ENCODE data around the gene VEZT.

Gene VEZT, protein sequence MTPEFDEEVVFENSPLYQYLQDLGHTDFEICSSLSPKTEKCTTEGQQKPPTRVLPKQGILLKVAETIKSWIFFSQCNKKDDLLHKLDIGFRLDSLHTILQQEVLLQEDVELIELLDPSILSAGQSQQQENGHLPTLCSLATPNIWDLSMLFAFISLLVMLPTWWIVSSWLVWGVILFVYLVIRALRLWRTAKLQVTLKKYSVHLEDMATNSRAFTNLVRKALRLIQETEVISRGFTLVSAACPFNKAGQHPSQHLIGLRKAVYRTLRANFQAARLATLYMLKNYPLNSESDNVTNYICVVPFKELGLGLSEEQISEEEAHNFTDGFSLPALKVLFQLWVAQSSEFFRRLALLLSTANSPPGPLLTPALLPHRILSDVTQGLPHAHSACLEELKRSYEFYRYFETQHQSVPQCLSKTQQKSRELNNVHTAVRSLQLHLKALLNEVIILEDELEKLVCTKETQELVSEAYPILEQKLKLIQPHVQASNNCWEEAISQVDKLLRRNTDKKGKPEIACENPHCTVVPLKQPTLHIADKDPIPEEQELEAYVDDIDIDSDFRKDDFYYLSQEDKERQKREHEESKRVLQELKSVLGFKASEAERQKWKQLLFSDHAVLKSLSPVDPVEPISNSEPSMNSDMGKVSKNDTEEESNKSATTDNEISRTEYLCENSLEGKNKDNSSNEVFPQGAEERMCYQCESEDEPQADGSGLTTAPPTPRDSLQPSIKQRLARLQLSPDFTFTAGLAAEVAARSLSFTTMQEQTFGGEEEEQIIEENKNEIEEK

DNA sequence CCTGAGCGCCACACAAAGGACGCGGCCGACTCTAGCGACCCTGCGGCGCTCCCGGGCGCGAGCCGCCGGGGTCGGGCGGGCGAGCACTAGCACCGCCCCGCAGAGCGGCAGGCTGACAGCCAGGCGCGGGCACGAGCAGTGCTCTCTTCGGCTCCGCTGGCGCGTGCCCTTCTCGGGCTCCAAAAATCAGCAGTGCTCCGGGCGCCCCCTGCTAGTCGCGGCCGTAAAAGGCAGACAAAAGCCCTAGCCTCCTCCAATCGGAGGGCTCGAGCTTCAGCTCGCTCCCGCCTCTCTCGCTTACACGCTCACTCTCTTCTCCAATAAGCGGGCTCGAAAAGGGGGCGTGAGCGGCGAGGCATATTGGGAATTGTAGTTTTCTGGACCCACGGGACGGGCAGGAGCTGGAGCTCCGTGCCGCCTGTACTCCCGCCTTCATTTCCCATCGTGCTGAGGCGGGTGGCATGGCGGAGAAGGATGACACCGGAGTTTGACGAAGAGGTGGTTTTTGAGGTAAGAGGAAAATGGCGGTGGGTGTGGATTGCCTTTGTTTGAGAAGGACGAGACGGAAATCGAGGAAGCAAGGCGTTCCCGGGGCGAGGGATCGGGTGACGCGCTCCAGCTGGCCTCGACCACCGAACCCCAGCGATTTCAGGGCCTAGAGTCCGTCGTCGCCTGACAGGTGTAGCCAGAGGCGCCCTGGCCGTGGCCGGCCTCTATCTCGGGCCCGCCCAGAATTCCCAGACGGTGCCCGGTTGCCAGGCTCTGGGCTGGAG is at the start of gene VEZT, which contains the start of gene FGD6:
Gene VEZT, plus strand, starts transcription at position 431 of the 773 bp plus-strand sequence. Its CDS starts 44 bp downstream, at position 475.
Gene FGD6, minus strand, starts transcription at position 91 of the 773 bp plus-strand sequence. CDS start 227 bp downstream, outside the sequence.
- no peaks in the 10 kb centered on the region for H3K9me3 Mint-ChIP-seq
- H3K4me1 Mint-ChIP-seq, result peaks cover 28% of the 10 kb centered on the region
- DNase-seq (peak; percentile 97 to 99), ATAC-seq (peak; percentile 95)
- peak within 1 kb of the TSS; percentile 89 to 98 for H3K4me3 Mint-ChIP-seq
- peaks cover 10% of the 10 kb centered on the region for H3K27me3 Mint-ChIP-seq
- peak within 1 kb of the TSS; percentile 95 to 98 for H3K27ac Mint-ChIP-seq

- no peak for ATAC-seq
- no peak overlapping the region for H3K4me3 Mint-ChIP-seq
- no peak for DNase-seq
Measured at GRCh38 chr12:95168746-95169145, 48.9 kb upstream of the VEZT start.

DNA sequence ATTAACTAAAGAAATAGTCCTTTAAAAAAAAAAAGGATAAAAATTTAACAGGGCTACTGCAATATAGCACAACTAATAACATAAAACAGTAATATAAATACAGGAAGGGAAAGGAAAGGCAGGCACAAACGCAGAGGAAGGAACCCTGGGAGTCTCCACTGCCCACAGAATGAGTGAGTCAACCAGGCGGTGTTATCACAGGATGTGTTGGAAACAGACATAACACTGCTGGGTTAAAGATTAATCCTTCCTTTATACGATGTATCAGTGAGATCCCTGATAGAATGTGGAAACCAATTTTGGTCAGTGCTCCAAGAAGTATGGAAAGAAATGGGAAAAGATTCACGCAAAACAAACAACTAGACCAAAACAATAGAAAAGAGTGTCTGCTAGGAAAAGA is 48.2 kb upstream of the VEZT start:
- H3K4me3 Mint-ChIP-seq, result no peak overlapping the region
- no peaks in the 10 kb centered on the region for H3K27me3 Mint-ChIP-seq
- ATAC-seq, result no peak
- H3K4me1 Mint-ChIP-seq, result no peaks in the 10 kb centered on the region
- no peak for DNase-seq
- H3K27ac Mint-ChIP-seq, result peak overlapping the region in 1 of 2 donors; percentile 36
- H3K9me3 Mint-ChIP-seq, result no peaks in the 10 kb centered on the region

More at GRCh38 chr12:95168746-95169145, 48.9 kb upstream of the VEZT start:
- H3K4me1 Mint-ChIP-seq, result no peaks in the 10 kb centered on the region
- H3K27me3 Mint-ChIP-seq, result no peaks in the 10 kb centered on the region
- H3K27ac Mint-ChIP-seq, result no peak overlapping the region
- no peaks in the 10 kb centered on the region for H3K9me3 Mint-ChIP-seq

DNA sequence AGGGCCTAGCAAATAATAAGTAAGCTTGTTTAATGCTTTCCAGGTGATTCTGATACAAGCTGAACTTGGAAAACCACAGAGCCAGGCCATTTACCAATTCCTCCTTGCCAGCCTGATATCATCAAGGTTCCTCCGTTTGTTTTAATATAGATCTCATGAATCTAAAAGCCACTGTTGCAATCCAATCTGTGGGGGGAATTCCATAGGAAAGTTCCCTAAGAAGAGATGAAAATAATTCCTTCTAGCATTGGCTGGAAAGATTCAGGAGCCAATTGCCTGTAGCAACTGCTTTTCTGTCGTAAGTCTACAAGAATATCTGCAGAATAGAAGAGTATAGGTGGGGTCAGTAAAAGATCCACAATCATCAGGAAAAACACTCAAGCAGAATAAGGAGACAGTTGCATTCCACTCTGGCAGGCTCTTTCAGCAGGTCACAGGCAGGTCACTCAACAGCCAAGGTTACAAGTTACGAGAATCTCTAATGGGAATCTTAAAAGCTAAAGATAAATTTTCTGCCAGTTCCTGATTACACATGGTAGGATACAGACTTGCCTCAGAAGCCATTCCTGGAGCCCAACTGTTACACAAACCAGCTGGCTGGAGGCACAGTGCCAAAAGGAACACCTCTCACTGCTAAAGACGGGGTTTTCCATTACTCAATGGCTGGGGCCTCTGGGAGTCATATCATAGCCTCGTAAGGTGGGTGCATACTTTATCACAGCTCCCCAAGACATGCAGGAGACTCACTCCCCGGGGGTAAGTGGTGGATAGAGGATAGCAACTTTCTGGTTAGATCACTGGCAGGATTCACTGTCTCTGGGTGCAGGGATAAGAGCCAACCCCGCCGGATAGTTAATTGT is 44.0 kb upstream of the VEZT start:
- ATAC-seq (no peak), DNase-seq (no peak)
- no peak overlapping the region for H3K4me3 Mint-ChIP-seq
- H3K27ac Mint-ChIP-seq, result no peak overlapping the region
- no peaks in the 10 kb centered on the region for H3K27me3 Mint-ChIP-seq
- no peaks in the 10 kb centered on the region for H3K9me3 Mint-ChIP-seq
- H3K4me1 Mint-ChIP-seq, result no peaks in the 10 kb centered on the region

GRCh38 chr12:95177201-95177768 is 40.3 kb upstream of the VEZT start:
- Mint-ChIP-seq H3K27ac (no peak overlapping the region), H3K9me3 (no peaks in the 10 kb centered on the region)

GRCh38 chr12:95178136-95178535 is 39.5 kb upstream of the VEZT start:
- no peak for DNase-seq
- Mint-ChIP-seq H3K27ac (no peak overlapping the region), H3K4me3 (no peak overlapping the region), H3K27me3 (no peaks in the 10 kb centered on the region), H3K9me3 (no peaks in the 10 kb centered on the region), H3K4me1 (no peaks in the 10 kb centered on the region)
- ATAC-seq, result no peak

More at GRCh38 chr12:95177201-95177768, 40.3 kb upstream of the VEZT start:
- no peaks in the 10 kb centered on the region for H3K27me3 Mint-ChIP-seq
- H3K4me3 Mint-ChIP-seq, result no peak overlapping the region
- DNase-seq (no peak), ATAC-seq (no peak)
- H3K4me1 Mint-ChIP-seq, result no peaks in the 10 kb centered on the region

- ATAC-seq (no peak), DNase-seq (no peak)
- Mint-ChIP-seq H3K4me3 (no peak overlapping the region), H3K4me1 (no peaks in the 10 kb centered on the region), H3K27ac (no peak overlapping the region), H3K27me3 (no peaks in the 10 kb centered on the region), H3K9me3 (no peaks in the 10 kb centered on the region)
Measured at GRCh38 chr12:95179011-95179410, 38.6 kb upstream of the VEZT start.

DNA sequence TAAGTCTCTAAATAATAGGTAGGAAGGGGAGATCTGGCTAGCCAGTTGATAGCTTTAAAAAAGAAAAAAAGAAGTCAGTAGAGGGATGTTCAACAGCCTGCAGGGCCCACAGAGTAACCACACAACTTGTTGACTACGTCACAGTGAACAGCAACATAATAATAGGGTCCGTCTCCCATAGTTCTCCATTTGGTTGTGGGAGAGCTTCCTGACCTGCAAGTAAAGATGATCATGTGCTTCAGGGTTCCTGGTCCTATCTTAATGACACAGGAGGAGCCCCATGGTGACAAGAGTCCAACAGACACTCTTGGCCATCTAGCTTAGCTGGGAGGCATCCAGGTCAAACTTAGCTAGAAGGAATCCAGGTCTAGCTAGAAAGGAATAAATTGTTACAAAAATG is 36.5 kb upstream of the VEZT start:
- ATAC-seq (no peak), DNase-seq (no peak)
- no peaks in the 10 kb centered on the region for H3K27me3 Mint-ChIP-seq

GRCh38 chr12:95182868-95183415 is 34.7 kb upstream of the VEZT start:
- no peaks in the 10 kb centered on the region for H3K9me3 Mint-ChIP-seq
- ATAC-seq (peak; percentile 43), DNase-seq (peak in 1 of 2 donors; percentile 10)
- no peaks in the 10 kb centered on the region for H3K4me1 Mint-ChIP-seq
- no peaks in the 10 kb centered on the region for H3K27me3 Mint-ChIP-seq
- H3K4me3 Mint-ChIP-seq, result no peak overlapping the region
- H3K27ac Mint-ChIP-seq, result peak overlapping the region in 1 of 2 donors; percentile 27

More for the DNA sequence above, 36.5 kb upstream of the VEZT start:
- Mint-ChIP-seq H3K4me1 (no peaks in the 10 kb centered on the region), H3K9me3 (no peaks in the 10 kb centered on the region), H3K4me3 (no peak overlapping the region), H3K27ac (no peak overlapping the region)

GRCh38 chr12:95184121-95184520 is 33.5 kb upstream of the VEZT start:
- Mint-ChIP-seq H3K27me3 (no peaks in the 10 kb centered on the region), H3K27ac (no peak overlapping the region), H3K4me1 (no peaks in the 10 kb centered on the region), H3K4me3 (no peak overlapping the region), H3K9me3 (no peaks in the 10 kb centered on the region)
- DNase-seq (no peak), ATAC-seq (no peak)

GRCh38 chr12:95185072-95185471 is 32.5 kb upstream of the VEZT start:
- no peak overlapping the region for H3K27ac Mint-ChIP-seq
- no peaks in the 10 kb centered on the region for H3K9me3 Mint-ChIP-seq
- H3K4me3 Mint-ChIP-seq, result no peak overlapping the region
- no peak for DNase-seq
- H3K4me1 Mint-ChIP-seq, result no peaks in the 10 kb centered on the region
- ATAC-seq, result no peak
- no peaks in the 10 kb centered on the region for H3K27me3 Mint-ChIP-seq

DNA sequence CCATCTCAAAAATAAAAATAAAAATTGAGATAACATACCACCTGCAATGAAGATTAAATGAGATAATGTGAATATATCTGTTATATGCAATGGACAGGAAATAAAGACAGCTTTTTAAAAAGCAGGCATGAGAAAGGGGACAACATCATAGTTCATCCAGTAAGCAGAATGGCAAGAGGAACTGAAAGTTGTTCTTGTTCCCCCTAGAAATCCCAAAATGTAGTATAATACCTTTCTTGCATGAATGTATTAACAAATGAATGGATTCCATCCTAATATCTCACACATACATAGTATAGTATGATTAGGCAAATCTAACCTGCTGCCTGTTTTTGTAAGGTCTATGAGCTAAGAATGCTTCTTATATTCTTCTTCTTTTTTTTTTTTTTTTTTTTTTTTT is 31.8 kb upstream of the VEZT start:
- H3K9me3 Mint-ChIP-seq, result no peaks in the 10 kb centered on the region
- DNase-seq (no peak), ATAC-seq (no peak)
- H3K27ac Mint-ChIP-seq, result no peak overlapping the region
- H3K27me3 Mint-ChIP-seq, result no peaks in the 10 kb centered on the region
- H3K4me3 Mint-ChIP-seq, result no peak overlapping the region
- no peaks in the 10 kb centered on the region for H3K4me1 Mint-ChIP-seq

DNA sequence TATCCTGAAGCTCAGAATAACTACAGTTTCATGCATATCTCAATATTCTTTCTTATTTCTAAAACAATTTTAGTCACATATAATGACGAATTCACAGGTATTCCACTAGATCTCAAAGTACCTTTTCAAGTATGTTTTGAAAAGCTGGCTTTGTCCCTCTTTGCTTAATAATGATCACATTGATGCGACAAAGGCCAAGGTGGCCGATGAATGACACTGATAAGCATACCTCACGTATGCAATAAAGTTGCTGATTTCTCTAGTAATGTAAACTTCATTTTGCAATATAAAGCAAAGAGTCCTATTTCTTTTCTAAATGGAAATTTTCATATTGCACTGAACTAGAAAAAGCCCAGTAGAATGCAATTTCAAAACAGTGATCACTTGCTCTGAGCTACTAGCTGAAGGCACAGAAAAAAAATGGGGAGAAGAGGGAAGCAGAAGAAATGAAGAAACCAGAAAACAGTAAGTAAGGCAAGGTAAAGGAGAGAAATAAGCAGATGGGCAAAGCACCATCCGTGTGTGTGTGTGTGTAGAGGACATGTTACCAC is 29.7 kb upstream of the VEZT start:
- Mint-ChIP-seq H3K4me3 (no peak overlapping the region), H3K27ac (no peak overlapping the region), H3K27me3 (no peaks in the 10 kb centered on the region), H3K4me1 (no peaks in the 10 kb centered on the region), H3K9me3 (no peaks in the 10 kb centered on the region)
- ATAC-seq (no peak), DNase-seq (no peak)
